NCI-H526 treated with DMSO at 0.1 percent for 48 hours (cell line): ENCODE data around the gene NDUFAF2.
"Not testable (repeated sequence)": the region's sequence is repeated elsewhere in the genome, so short reads cannot be mapped to it uniquely, and the experiment has no call there.

Experiments
- DNase-seq: peaks from one replicate; lab custom pipeline; 2025; lab: John Stamatoyannopoulos, UW

NDUFAF2 gene, protein sequence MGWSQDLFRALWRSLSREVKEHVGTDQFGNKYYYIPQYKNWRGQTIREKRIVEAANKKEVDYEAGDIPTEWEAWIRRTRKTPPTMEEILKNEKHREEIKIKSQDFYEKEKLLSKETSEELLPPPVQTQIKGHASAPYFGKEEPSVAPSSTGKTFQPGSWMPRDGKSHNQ

DNA sequence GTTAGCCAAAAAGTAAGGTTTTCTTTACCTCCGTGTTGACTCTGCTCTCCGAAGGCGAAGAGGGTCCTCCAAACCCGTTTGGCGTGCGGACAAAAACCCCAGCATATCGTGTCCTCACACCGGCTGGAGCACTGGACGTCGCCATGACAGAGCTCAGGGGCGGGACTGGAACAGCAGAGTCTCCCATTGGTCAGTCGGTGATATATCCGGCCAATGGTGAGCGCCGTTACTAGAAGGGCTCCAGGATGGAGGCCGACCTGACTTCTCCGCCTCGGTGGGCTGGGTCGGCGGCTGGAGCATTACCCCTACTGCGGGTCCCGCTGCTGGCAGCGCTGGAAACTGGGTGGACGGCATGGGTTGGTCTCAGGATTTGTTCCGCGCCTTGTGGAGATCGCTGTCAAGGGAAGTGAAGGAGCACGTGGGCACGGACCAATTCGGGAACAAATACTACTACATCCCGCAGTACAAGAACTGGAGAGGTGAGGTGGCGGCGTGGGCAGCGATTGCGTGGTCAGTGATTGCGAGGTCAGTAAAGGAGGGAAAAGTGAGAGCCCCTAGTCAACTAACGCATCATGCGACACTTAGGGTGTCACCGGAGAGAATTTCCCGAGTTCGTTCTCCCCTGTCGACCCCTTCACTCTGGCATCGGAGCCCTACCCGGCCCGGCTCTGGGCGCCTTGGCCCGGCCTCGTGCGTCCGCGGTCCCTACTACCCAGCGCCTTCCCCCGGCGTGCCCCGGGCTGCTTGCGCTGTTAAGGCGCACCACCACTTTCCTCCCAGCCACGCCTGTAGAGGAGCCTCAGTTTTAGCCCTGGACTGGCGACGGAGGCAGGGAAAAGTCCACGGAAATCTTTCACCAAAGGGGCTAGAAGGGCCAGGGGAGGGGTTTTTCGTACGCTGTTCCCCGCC lies at the start of gene NDUFAF2, which contains the start of gene ERCC8:
Gene NDUFAF2, plus strand, starts transcription at position 302 of the 909 bp plus-strand sequence. Its CDS starts 51 bp downstream, at position 353.
Gene ERCC8, minus strand, starts transcription at position 167 of the 909 bp plus-strand sequence. Its CDS starts 62 bp downstream, at position 105.
- peak; percentile 84 for DNase-seq

GRCh38 chr5:60896991-60897390 lies 48.0 kb upstream of the NDUFAF2 start:
- no peak for DNase-seq

DNA sequence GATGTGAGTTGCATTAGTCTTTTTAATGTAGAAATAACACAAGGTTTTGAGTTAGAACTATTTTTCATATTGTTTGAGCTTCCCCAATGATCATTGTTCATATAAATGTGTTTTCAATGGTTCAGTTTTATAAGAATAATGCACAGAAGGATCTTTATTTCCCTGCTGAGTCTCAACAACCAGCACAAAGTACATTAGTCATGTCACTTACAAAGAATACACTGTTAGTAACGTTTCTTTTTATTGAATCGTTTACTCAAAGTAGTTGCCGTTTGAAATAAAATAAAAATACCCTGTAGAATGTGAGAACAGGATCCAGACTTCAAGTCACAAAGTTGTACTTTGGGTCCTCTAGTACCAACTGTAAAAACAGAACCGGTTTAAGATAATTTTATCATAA lies 41.6 kb upstream of the NDUFAF2 start:
- DNase-seq, result no peak

GRCh38 chr5:60916646-60917045 lies 28.4 kb upstream of the NDUFAF2 start:
- no peak for DNase-seq

- no peak for DNase-seq
Observed at GRCh38 chr5:60918466-60918865, 26.5 kb upstream of the NDUFAF2 start.

- no peak for DNase-seq
Observed at GRCh38 chr5:60927450-60927849, 17.6 kb upstream of the NDUFAF2 start.

DNA sequence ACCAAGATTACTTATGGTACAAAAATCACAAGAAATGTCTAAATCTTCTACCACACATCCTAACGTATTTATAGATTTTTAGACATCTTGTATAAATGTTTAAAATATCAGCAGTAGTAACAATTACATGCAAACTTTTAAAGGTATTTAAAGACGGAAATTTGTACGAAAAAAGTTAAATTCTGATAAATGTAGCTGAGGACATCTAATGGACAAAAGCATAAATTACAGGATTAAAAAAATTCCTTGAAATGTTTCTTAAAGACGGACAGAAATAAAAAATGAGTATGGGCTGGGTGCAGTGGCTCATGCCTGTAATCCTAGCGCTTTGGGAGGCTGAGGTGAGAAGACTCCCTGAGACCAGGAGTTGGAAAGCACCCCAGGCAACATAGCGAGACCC lies 16.0 kb upstream of the NDUFAF2 start:
- no peak for DNase-seq

- no peak for DNase-seq
Observed at GRCh38 chr5:60943624-60944023, 1.4 kb upstream of the NDUFAF2 start.

DNA sequence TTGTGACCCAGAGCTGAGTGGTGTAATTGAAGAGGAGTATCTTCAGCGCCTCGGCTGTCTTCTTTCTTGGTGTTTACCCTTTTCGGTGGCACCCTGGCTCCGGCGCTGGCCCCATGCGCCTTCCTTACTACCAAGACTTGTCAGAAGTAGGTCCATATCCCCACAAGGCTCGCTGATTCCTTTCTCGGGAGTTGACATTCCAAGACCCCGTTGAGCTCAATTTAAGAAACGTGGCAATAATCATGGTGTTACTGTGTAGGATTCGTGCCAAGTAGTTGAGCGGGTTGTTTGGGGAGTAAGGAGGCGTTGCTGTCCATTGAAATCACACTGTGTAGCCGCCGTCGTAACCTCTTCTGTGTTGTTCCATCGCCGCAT lies 795 bp downstream of the NDUFAF2 start:
- no peak for DNase-seq

DNA sequence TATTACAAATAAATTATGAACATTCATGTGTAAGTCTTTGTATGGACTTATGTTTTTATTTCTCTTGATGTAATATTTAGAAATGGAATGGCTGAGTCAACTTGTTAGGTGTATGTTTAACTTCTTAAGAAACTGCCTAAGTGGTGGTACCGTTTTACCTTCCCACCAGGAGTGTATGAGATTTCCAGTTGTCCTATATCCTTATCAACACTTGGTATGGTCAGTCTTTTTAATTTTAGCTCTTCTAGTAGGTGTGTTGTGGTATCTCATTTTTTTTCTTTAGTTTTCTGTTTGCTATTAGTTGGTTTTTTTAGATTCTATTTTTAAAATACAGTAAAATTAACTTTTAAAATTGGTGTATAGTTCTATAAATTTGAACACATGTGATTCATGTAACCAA lies 3.7 kb downstream of the NDUFAF2 start:
- no peak for DNase-seq

GRCh38 chr5:60955239-60955638 lies 10.2 kb downstream of the NDUFAF2 start:
- no peak for DNase-seq

DNA sequence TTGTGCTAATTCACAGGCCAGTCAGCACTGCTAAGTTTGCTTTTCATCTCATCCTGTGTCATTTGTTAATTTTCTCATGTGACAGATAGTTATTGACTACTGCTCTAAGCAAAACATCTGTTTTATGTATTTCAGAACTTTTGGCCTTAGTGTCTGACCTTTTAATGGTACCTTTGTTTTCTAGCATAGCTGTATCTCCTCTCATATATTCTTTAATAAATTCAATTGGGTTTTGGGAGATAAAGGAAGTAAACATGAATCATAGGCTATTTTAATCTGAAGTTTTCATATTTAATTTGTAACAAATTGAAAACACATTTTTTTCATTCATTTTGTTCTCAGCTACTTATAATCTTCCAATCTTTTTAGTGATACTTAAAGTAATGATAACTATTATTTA lies 13.1 kb downstream of the NDUFAF2 start:
- DNase-seq, result no peak

- DNase-seq, result no peak
Observed at GRCh38 chr5:60958712-60959111, 13.7 kb downstream of the NDUFAF2 start.

DNA sequence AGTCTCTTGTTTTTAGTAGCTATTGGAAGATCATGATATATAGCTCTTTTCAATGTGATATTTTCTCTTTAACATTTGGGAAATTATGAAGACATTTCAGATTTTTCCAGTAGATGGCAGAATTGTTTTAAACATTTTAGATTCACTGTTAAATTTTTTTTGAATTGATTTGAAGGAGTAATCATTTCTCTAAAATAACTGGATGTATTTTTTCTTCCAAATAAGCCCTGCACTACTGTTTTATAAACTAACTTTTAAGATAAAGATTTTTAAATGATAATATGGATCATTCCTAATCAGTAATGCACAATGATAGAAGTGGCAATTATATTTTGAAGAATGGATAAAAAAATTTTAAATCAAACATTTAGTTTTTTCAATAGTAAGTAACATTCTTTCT lies 14.2 kb downstream of the NDUFAF2 start:
- no peak for DNase-seq

- no peak for DNase-seq
Observed at GRCh38 chr5:60960591-60960990, 15.6 kb downstream of the NDUFAF2 start.

DNA sequence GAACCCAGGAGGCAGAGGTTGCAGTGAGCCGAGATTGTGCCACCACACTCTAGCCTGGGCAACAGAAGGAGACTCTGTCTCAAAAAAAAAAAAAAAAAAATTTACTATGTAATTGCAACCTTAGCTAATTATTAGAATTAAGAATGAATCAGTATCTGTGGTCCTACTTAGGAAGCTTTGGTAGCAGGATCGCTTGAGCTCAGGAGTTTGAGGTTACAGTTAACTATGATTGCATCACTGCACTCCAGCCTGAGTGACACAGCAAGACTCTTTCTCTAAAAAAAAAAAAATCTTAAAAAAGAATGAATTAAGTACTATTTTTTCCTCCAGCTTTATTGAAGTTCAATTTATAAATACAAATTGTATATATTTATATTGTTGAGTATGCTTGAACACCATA lies 16.7 kb downstream of the NDUFAF2 start:
- no peak for DNase-seq

DNA sequence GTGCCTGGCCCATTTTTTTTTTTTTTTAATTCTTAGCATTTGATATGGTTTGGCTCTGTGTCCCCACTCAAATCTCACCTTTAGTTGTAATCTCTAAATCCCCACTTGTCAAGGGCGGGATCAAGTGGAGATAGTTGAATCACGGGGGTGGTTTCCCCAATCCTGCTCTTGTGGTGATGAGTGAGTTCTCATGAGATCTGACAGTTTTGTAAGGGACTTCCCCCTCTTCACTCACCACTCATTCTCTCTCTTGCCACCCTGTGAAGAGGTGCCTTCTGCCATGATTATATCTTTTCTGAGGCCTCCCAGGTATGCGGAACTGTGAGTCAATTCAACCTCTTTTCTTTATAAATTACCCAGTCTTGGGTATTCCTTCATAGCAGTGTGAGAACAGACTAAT lies 27.2 kb downstream of the NDUFAF2 start:
- no peak for DNase-seq

GRCh38 chr5:60977956-60978737 lies 33.1 kb downstream of the NDUFAF2 start:
- no peak for DNase-seq

DNA sequence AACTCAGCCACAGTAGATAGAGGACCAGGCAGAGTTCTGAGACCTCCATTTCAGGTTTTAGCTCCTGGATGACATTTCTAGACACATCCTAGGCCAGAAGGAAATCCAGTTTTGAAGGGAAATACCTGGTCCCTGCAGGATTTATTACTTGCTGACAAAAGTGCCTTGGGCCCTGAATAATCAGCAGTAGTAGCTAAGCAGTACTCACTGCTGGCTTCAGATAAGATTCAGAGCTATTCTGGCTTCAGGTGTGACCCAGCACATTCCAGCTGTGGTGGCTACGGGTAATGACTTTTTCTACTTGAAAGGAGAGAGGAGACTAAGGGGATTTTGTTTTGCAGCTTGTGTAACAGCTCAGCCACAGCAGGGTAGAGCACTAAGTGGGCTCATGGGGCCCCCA lies 34.0 kb downstream of the NDUFAF2 start:
- DNase-seq, result no peak

GRCh38 chr5:60980511-60980910 lies 35.5 kb downstream of the NDUFAF2 start:
- DNase-seq, result no peak

GRCh38 chr5:60982127-60982526 lies 37.1 kb downstream of the NDUFAF2 start:
- DNase-seq, result not testable (repeated sequence)

- DNase-seq, result no peak
Observed at GRCh38 chr5:60989790-60990189, 44.8 kb downstream of the NDUFAF2 start.

- DNase-seq, result no peak
Observed at GRCh38 chr5:60992871-60993270, 47.9 kb downstream of the NDUFAF2 start.
